GM21528 (cell line): ENCODE data around the gene RAD52.

Source experiments
- ATAC-seq: cut with Tn5 transposase; IDR thresholded peaks from one replicate; pipeline ENCODE4 v1.9.1; 2021; ENCODE audit warnings: mild to moderate bottlenecking, moderate library complexity; ENCODE audit not compliant: unreplicated experiment, low FRiP score

The RAD52 gene

DNA sequence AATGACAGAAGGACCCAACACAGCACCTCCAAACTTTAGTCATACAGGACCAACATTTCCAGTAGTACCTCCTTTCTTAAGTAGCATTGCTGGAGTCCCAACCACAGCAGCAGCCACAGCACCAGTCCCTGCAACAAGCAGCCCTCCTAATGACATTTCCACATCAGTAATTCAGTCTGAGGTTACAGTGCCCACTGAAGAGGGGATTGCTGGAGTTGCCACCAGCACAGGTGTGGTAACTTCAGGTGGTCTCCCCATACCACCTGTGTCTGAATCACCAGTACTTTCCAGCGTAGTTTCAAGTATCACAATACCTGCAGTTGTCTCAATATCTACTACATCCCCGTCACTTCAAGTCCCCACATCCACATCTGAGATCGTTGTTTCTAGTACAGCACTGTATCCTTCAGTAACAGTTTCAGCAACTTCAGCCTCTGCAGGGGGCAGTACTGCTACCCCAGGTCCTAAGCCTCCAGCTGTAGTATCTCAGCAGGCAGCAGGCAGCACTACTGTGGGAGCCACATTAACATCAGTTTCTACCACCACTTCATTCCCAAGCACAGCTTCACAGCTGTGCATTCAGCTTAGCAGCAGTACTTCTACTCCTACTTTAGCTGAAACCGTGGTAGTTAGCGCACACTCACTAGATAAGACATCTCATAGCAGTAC lies 64.6 kb downstream of the RAD52 start:
- no peak for ATAC-seq

DNA sequence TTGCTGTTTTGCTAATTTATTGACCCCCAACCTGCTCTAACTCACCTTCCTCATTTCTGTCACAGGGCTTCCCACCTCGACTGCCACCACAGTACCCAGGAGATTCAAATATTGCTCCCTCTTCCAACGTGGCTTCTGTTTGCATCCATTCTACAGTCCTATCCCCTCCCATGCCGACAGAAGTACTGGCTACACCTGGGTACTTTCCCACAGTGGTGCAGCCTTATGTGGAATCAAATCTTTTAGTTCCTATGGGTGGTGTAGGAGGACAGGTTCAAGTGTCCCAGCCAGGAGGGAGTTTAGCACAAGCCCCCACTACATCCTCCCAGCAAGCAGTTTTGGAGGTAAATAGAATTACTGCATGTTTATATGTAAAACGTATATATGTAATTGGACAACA lies 68.8 kb downstream of the RAD52 start:
- ATAC-seq, result no peak

DNA sequence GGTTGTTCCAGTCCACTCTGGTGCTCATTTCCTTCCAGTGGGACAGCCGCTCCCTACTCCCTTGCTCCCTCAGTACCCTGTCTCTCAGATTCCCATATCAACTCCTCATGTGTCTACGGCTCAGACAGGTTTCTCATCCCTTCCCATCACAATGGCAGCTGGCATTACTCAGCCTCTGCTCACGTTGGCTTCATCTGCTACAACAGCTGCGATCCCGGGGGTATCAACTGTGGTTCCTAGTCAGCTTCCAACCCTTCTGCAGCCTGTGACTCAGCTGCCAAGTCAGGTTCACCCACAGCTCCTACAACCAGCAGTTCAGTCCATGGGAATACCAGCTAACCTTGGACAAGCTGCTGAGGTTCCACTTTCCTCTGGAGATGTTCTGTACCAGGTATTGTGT lies 69.9 kb downstream of the RAD52 start:
- no peak for ATAC-seq

DNA sequence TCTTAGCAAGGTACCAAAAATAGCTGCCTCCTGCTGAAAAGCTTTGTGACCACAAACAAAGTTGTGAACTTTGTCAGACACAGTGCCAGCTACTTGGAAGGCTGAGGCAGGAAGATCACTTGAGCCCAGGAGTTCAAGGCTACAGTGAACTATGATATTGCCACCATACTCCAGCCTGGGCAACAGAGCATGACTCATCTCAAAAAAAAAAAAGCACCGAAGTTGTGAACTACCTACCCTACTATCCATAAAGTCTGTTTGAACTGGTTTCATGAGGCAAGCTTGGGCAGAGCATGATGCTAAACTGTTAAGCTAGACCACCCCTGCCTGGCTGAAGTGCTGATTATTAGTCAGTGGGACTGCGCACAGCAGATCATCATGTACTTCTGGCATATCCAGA lies 75.5 kb downstream of the RAD52 start:
- no peak for ATAC-seq

DNA sequence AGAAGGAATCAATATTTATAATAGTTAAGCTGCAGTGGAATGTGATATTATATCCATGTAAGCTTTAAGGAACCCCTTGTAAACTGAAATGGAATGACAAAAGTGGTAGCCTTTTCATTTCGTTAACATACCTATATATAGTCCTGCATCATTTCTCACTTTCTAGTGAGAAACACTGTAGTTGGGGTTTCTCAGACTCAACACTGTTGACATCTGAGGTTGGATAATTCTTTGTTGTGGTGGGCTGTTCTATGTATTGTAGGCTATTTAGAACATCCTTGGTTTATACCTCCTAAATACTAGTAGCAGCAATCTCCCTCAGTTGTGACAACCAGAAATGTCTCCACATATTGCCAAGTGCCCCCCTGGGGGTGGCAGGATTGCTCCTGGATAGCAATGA lies 79.1 kb downstream of the RAD52 start:
- ATAC-seq, result no peak

DNA sequence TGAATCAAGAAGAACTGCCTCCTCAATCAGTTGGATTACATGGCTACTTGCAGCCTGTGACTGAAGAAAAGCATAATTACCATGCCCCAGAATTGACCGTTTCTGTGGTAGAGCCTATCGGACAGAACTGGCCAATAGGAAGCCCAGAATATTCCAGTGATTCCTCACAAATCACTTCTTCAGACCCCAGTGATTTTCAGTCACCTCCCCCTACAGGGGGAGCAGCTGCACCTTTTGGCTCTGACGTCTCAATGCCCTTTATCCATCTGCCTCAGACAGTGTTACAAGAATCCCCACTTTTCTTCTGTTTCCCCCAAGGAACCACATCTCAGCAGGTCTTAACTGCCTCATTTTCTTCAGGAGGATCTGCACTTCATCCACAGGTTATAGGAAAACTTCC lies 80.8 kb downstream of the RAD52 start:
- no peak for ATAC-seq

DNA sequence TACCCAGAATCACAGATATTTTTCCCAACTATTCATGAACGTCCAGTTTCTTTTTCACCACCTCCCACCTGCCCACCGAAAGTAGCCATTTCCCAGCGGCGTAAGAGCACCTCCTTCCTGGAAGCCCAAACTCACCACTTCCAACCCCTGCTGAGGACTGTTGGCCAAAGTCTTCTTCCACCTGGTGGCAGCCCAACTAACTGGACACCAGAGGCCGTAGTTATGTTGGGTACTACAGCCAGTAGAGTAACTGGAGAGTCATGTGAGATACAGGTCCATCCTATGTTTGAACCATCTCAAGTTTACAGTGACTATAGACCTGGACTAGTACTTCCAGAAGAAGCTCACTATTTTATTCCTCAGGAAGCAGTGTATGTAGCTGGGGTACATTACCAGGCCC lies 81.6 kb downstream of the RAD52 start:
- no peak for ATAC-seq

DNA sequence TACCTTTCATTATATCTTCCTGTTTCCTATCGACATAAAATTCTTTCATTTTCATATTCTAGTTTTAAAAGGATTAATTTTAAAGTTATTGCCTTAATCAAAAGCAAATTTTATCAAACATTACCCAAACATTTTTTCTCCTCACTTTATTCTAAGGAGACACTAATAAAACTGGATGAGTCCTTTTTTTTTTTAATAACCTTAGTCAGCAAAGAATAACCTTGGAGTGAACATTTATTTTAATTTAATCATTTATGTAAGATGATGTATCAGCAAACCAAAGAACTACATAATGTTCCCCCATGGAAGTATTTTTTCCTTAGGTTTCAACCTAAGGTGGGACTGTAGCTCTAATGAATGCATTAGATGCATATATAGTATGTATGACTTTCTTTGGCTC lies 83.9 kb downstream of the RAD52 start:
- ATAC-seq, result no peak

DNA sequence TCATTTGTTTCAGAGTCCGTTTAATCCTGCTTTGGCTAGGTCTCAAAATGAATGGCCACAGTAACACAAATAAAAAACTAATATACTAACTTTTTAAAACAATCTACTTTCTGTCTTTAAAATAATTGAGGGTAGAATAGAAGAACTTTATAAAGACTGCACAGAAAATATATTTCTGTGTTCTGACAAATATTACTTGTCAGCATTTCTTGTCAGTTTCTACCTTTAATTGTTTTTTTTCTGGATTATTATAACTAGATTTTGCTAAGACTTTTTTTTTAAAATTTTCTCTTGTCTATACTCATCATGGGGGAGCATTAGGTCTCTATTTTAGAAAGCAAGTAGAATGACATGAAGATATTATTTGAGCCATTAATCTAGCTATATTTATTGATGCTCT lies 86.2 kb downstream of the RAD52 start:
- ATAC-seq, result no peak

DNA sequence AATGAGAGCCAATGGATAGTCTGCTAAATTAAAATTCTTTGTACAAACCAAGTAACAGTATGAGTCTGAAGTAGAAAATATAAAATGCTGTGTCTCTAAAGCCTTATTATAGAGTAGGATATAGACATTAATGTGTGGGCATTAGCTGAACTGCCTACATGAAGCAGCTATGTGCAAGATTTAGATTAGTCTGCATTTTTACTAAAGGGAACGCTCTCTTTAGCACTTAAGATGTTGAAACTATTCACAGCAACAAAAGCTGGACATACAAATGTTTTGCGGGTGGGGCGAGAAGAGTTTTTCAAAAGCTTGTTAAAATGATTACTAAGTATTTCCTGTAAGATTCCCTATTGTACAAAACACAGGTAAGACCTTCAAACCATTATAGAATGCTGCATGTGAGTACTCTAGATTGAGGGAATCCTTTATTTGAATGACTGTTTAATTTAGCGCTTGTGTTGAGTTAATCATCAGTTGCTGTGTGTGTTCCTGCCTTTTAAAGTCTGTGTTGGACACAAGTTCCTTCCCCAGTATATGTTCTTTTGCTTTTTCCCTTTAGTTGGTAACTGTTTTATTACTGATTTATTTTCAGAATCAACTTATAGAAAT lies 87.1 kb downstream of the RAD52 start:
- ATAC-seq, result no peak
